HEK293T (cell line): ENCODE data around the gene TARDBP.
"Not testable (repeated sequence)": the region's sequence is repeated elsewhere in the genome, so short reads cannot be mapped to it uniquely, and the experiment has no call there.

Experiments
- CTCF ChIA-PET: fragments of 350-600 bp; formaldehyde crosslinking; extraction: SDS; loops from one replicate; lab custom pipeline; 2021; ENCODE audit warnings: antibody characterized with exemption, inconsistent platforms; lab: Yijun Ruan, JAX
- POLR2A ChIA-PET: fragments of 350-600 bp; formaldehyde crosslinking; extraction: SDS; loops from one replicate; lab custom pipeline; 2020; ENCODE audit warnings: antibody characterized with exemption, inconsistent platforms; lab: Yijun Ruan, JAX
- DNase-seq: peaks from one replicate; pipeline ENCODE4 v3.0.0; 2012; ENCODE audit warnings: mixed read lengths; ENCODE audit errors: extremely low spot score
- ARNT ChIP-seq: fragments of 450-650 bp; IDR thresholded peaks from 2 replicates; pipeline ENCODE4 v1.6.1; 2017; ENCODE audit warnings: mild to moderate bottlenecking
- BHLHE40 ChIP-seq: fragments of 450-650 bp; IDR thresholded peaks from 2 replicates; pipeline ENCODE4 v1.6.1; 2016; ENCODE audit warnings: mild to moderate bottlenecking, moderate library complexity, borderline replicate concordance
- CTBP1 ChIP-seq: fragments of 450-650 bp; IDR thresholded peaks from 2 replicates; pipeline ENCODE4 v1.6.1; 2016; ENCODE audit warnings: borderline replicate concordance
- ELF4 ChIP-seq: fragments of 450-650 bp; IDR thresholded peaks from 2 replicates; pipeline ENCODE4 v1.6.1; 2017; ENCODE audit warnings: antibody characterized with exemption
- FOXA1 ChIP-seq: fragments of 450-650 bp; IDR thresholded peaks from 2 replicates; pipeline ENCODE4 v1.6.1; 2016; ENCODE audit warnings: mild to moderate bottlenecking
- FOXK2 ChIP-seq: fragments of 450-650 bp; IDR thresholded peaks from 2 replicates; pipeline ENCODE4 v1.6.1; 2016; ENCODE audit warnings: mild to moderate bottlenecking
- FOXM1 ChIP-seq: fragments of 450-650 bp; IDR thresholded peaks from 2 replicates; pipeline ENCODE4 v1.6.1; 2017; ENCODE audit warnings: mild to moderate bottlenecking, borderline replicate concordance
- HDGF ChIP-seq: fragments of 450-650 bp; IDR thresholded peaks from 2 replicates; pipeline ENCODE4 v1.6.1; 2017; ENCODE audit warnings: antibody characterized with exemption, borderline replicate concordance
- L3MBTL2 ChIP-seq: fragments of 450-650 bp; conservative IDR thresholded peaks from 2 replicates; pipeline ENCODE4 v1.6.1; 2016; ENCODE audit warnings: mild to moderate bottlenecking
- LEF1 ChIP-seq: fragments of 450-650 bp; IDR thresholded peaks from 2 replicates; pipeline ENCODE4 v1.6.1; 2017; ENCODE audit warnings: mild to moderate bottlenecking, borderline replicate concordance
- NFRKB ChIP-seq: fragments of 450-650 bp; IDR thresholded peaks from 2 replicates; pipeline ENCODE4 v1.6.1; 2016; ENCODE audit warnings: mild to moderate bottlenecking, moderate library complexity
- PKNOX1 ChIP-seq: fragments of 450-650 bp; IDR thresholded peaks from 2 replicates; pipeline ENCODE4 v1.6.1; 2016
- SP1 ChIP-seq: fragments of 450-650 bp; IDR thresholded peaks from 2 replicates; pipeline ENCODE4 v1.6.1; 2017
- SUZ12 ChIP-seq: fragments of 450-650 bp; IDR thresholded peaks from 2 replicates; pipeline ENCODE4 v1.6.1; 2016; ENCODE audit warnings: mild to moderate bottlenecking
- TARDBP ChIP-seq: fragments of 450-650 bp; IDR thresholded peaks from 2 replicates; pipeline ENCODE4 v1.6.1; 2016
- ZNF384 ChIP-seq: fragments of 450-650 bp; IDR thresholded peaks from 2 replicates; pipeline ENCODE4 v1.6.1; 2016

Gene TARDBP

GRCh38 chr1:10992864-10993263 is 19.6 kb upstream of the TARDBP start:
- ChIA-PET CTCF (no interaction called here), POLR2A (no interaction called here)
- TF ChIP-seq ARNT (no peak), FOXA1 (no peak), SUZ12 (no peak), FOXM1 (no peak), LEF1 (no peak)
- no peak for DNase-seq

- CTCF ChIA-PET, result no interaction called here
- no peak for TF ChIP-seq BHLHE40
- no peak for TF ChIP-seq HDGF
- no peak for TF ChIP-seq ZNF384
- no peak for TF ChIP-seq SUZ12
- TF ChIP-seq FOXA1, result no peak
- TF ChIP-seq NFRKB, result no peak
- TF ChIP-seq TARDBP, result no peak
- no peak for DNase-seq
- POLR2A ChIA-PET, result no interaction called here
Measured at GRCh38 chr1:10996100-10996499, 16.4 kb upstream of the TARDBP start.

- DNase-seq, result no peak
- POLR2A ChIA-PET, result interaction anchor here (0.9 to 1.6 kb wide), 2 partner anchors 9 to 11 kb away, joined by 3 read pairs; partner anchors contain the start of gene TARDBP
- TF ChIP-seq SP1, result no peak
- CTCF ChIA-PET, result no interaction called here
Measured at GRCh38 chr1:11000526-11000925, 11.9 kb upstream of the TARDBP start.

- peak; percentile 46 for DNase-seq
- CTCF ChIA-PET, result no interaction called here
Measured at GRCh38 chr1:11013160-11013531, 692 bp downstream of the TARDBP start.

GRCh38 chr1:11019358-11019757 is 6.9 kb downstream of the TARDBP start:
- CTCF ChIA-PET, DNase-seq, POLR2A ChIA-PET: not testable (repeated sequence)

More at GRCh38 chr1:11013160-11013531, 692 bp downstream of the TARDBP start:
- POLR2A ChIA-PET, result interaction anchor here (0.9 to 1.4 kb wide), 2 partner anchors 39 to 215 kb away, joined by 3 read pairs; no protein-coding TSS in a partner anchor
- TF ChIP-seq SUZ12 (no peak), ELF4 (no peak), PKNOX1 (no peak), LEF1 (no peak), SP1 (no peak), HDGF (no peak), NFRKB (no peak), FOXM1 (no peak), L3MBTL2 (no peak), CTBP1 (no peak), BHLHE40 (no peak), FOXA1 (no peak), TARDBP (no peak), FOXK2 (no peak), ARNT (no peak), ZNF384 (no peak)

- DNase-seq, result no peak
- CTCF ChIA-PET, result no interaction called here
- POLR2A ChIA-PET, result no interaction called here
- no peak for TF ChIP-seq CTBP1
Measured at GRCh38 chr1:11019971-11020370, 7.5 kb downstream of the TARDBP start.

GRCh38 chr1:11023201-11023600 is 10.7 kb downstream of the TARDBP start:
- TF ChIP-seq SUZ12 (no peak), ARNT (no peak), BHLHE40 (no peak), FOXA1 (no peak), SP1 (no peak), L3MBTL2 (no peak), PKNOX1 (no peak), FOXM1 (no peak), ZNF384 (no peak), NFRKB (no peak), ELF4 (no peak)
- no peak for DNase-seq
- ChIA-PET POLR2A (no interaction called here), CTCF (no interaction called here)

- CTCF ChIA-PET, result interaction anchor here (1.3 kb wide), 1 partner anchor 13 kb away, joined by 5 read pairs; no protein-coding TSS in a partner anchor
- TF ChIP-seq FOXK2, result no peak
- TF ChIP-seq LEF1, result no peak
- TF ChIP-seq TARDBP, result no peak
- no peak for TF ChIP-seq HDGF
- TF ChIP-seq L3MBTL2, result no peak
- TF ChIP-seq ARNT, result no peak
- TF ChIP-seq SP1, result no peak
- no peak for TF ChIP-seq FOXM1
- TF ChIP-seq ZNF384, result no peak
- no peak for TF ChIP-seq NFRKB
- no peak for TF ChIP-seq PKNOX1
- TF ChIP-seq FOXA1, result no peak
- no peak for TF ChIP-seq ELF4
- no peak for TF ChIP-seq SUZ12
- TF ChIP-seq BHLHE40, result no peak
- no peak for TF ChIP-seq CTBP1
- POLR2A ChIA-PET, result no interaction called here
- no peak for DNase-seq
Measured at GRCh38 chr1:11024154-11024873, 11.9 kb downstream of the TARDBP start.
